ENCODE results near the gene AOAH. TPM values are rescaled to one million over a fixed set of nuclear protein-coding genes. Genes with fewer than 3 reads are reported as not detected.

The AOAH gene
- total and polyA plus RNA-seq, 2 of the 13 experiments (the other 11 are each of a cell fraction or from before 2014, with no cell fraction given): not detected

- no peak for TF ChIP-seq HDAC6 (IDR thresholded peaks at IDR 0.05; ENCODE audit: low read depth, low read length)
- TF ChIP-seq SMARCE1 (IDR thresholded peaks at IDR 0.05; ENCODE audit: borderline replicate concordance): no peak
- no peak for TF ChIP-seq ZSCAN22 (CRISPR knock-in tag; IDR thresholded peaks at IDR 0.05)
- no peak for TF ChIP-seq ZNF274 (CRISPR knock-in tag; IDR thresholded peaks at IDR 0.05)
These were observed 70.5 kb downstream of the AOAH start (continued) for GRCh38 chr7:36653663-36654355.

DNA sequence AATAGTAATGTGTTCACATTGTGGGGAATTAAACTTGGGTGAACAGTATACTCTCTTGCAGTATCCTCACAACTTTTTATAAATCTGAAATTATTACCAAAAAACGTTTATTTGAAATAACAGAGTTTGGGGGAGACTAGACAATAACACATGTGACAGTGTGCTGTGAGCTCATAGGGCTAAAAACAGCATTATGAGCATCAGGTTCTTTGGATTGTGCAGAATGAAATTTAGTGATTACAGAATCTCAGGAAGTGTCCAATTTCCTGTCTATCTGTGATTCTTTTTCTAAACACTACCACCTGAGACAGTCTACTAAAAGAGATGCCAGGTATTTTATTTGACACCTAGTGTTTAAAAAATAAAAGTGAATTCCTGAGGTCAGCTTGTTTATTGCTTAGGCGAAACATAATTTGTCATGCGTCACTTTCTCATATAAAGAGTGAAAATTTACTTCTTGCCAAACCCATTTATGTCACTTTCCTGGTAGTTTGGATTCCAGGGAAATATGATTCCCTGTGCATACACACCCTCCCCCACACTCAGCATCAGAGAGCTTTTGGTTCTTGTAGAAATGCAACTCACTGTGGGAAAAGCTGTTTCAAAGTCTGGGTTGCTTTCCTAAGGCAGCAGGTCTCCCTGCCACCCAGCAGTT is 71.2 kb downstream of the AOAH start:
- Histone ChIP-seq H3K36me3 (replicated peaks in 1 of 2; ENCODE audit: control insufficient read depth in 1 of 2, insufficient read depth in 2 of 2, low read length in 2 of 2) (no peaks in the 10 kb centered on the region), H4K20me1 (ENCODE audit: insufficient read depth, low read length) (no peaks in the 10 kb centered on the region), H3K79me2 (ENCODE audit: insufficient read depth, low read length) (no peaks in the 10 kb centered on the region), H3K27me3 (ENCODE audit: control insufficient read depth in 1 of 2, insufficient read depth in 2 of 2, low read length in 2 of 2) (no peaks in the 10 kb centered on the region; a peak in 1 of 5 replicates), H2AFZ (ENCODE audit: low read length) (no peak overlapping the region), H3K4me1 (ENCODE audit: insufficient read depth, low read length) (peaks cover 8% of the 10 kb centered on the region), H3K4me2 (ENCODE audit: low read depth, low read length) (no peak overlapping the region), H3K4me3 (replicated peaks in 1 of 3; ENCODE audit: insufficient read depth in 1 of 3, low read depth in 2 of 3, low read length in 3 of 3) (no peak overlapping the region), H3K9me3 (ENCODE audit: low read length) (no peaks in the 10 kb centered on the region), H3K27ac (ENCODE audit: extremely low read length, insufficient read depth, low read length) (no peak overlapping the region), H3K9ac (ENCODE audit: insufficient read depth, low read depth, low read length) (no peak overlapping the region)
- no peak for DNase-seq (ENCODE audit: low spot score)
- ATAC-seq: no peak
- ChIA-PET POLR2A (no interaction called here), CTCF (ENCODE audit: low intra/inter-chr PET ratio, low total read pairs) (no interaction called here)
- BruUV-seq (replicated peaks): no TSS peak
- intact Hi-C loops (cut with micrococcal nuclease; ENCODE audit: unreplicated experiment): no loop called here
- FAIRE-seq: no peak
- in situ Hi-C loops (cut with HindIII; ENCODE audit: extremely low pct_ligation_motif_present, low pct_unique_long_range_greater_than_20kb): loop anchor here (25.0 kb wide), 1 partner anchor 534 kb away; no protein-coding TSS in a partner anchor
- 17% methylated on average over 3 of the region's 3 CpGs for WGBS (ENCODE audit: low lambda C conversion rate)
- TF ChIP-seq PAWR (CRISPR knock-in tag; IDR thresholded peaks at IDR 0.05; ENCODE audit: borderline replicate concordance) (no peak), ZUFSP (CRISPR knock-in tag; IDR thresholded peaks at IDR 0.05; ENCODE audit: borderline replicate concordance) (no peak), HOXA5 (CRISPR knock-in tag; IDR thresholded peaks at IDR 0.05) (no peak), TGIF2 (CRISPR knock-in tag; IDR thresholded peaks at IDR 0.05) (no peak), PHF8 (CRISPR knock-in tag; IDR thresholded peaks at IDR 0.05) (no peak), CEBPZ (IDR thresholded peaks at IDR 0.05; ENCODE audit: low read length) (no peak), NR2F2 (IDR thresholded peaks at IDR 0.05; ENCODE audit: borderline replicate concordance, low read depth) (no peak), ZFP36L1 (CRISPR knock-in tag; IDR thresholded peaks at IDR 0.05) (no peak), ZNF382 (CRISPR knock-in tag; IDR thresholded peaks at IDR 0.05; ENCODE audit: borderline replicate concordance) (no peak), NR2C2 (CRISPR knock-in tag; IDR thresholded peaks at IDR 0.05; ENCODE audit: borderline replicate concordance) (no peak), ZIK1 (CRISPR knock-in tag; IDR thresholded peaks at IDR 0.05; ENCODE audit: borderline replicate concordance, low read depth) (no peak), ZNF703 (CRISPR knock-in tag; IDR thresholded peaks at IDR 0.05; ENCODE audit: borderline replicate concordance) (no peak)

All from HepG2 (cell line).